ENCODE results near the gene LTO1. TPM values are rescaled to one million over a fixed set of nuclear protein-coding genes. Genes with fewer than 3 reads are reported as not detected.

The LTO1 gene
- total and polyA plus RNA-seq, 2 of the 13 experiments (the other 11 are each of a cell fraction or from before 2014, with no cell fraction given), result 11.8 to 15.0 TPM

GRCh38 chr11:69640260-69640994 lies 34.7 kb downstream of the LTO1 start (continued):
- TF ChIP-seq ZGPAT (CRISPR knock-in tag; IDR thresholded peaks at IDR 0.05) (0 out of 2 replicates have a peak, but pooled peaks have one; percentile 4), ZNF737 (CRISPR knock-in tag; IDR thresholded peaks at IDR 0.05; ENCODE audit: borderline replicate concordance) (no peak), BORCS8-MEF2B (CRISPR knock-in tag; IDR thresholded peaks at IDR 0.05) (peak; percentile 13; the same call in 1 of the 2 replicates), ZNF710 (CRISPR knock-in tag; IDR thresholded peaks at IDR 0.05; ENCODE audit: borderline replicate concordance) (0 out of 2 replicates have a peak, but pooled peaks have one; percentile 12), ZC3H13 (CRISPR knock-in tag; IDR thresholded peaks at IDR 0.05) (peak; percentile 2; the same call in 1 of the 2 replicates), IKZF4 (CRISPR knock-in tag; IDR thresholded peaks at IDR 0.05; ENCODE audit: borderline replicate concordance, low read depth, not compliant biosample characterization) (no peak), ZNF687 (CRISPR knock-in tag; IDR thresholded peaks at IDR 0.05) (peak; percentile 56; the same call in 1 of the 2 replicates), ARNT2 (CRISPR knock-in tag; IDR thresholded peaks at IDR 0.05; ENCODE audit: low read depth) (peak; percentile 9; the same call in 1 of the 2 replicates), RFX1 (IDR thresholded peaks at IDR 0.05) (no peak), ZNF331 (CRISPR knock-in tag; IDR thresholded peaks at IDR 0.05) (no peak)

Data from HepG2 (cell line).